IPS-20b (cell line): ENCODE data around the gene POU2F1.
A peak's percentile ranks its signal among the peaks of the same experiment; 100 is the strongest.

Experiments used
- H3K27ac ChIP-seq: one replicate; pipeline ENCODE4 v1.5.1; 2013; ENCODE audit warnings: low read length
- H3K27me3 ChIP-seq: 2 replicates; pipeline ENCODE4 v1.6.1; 2013; ENCODE audit warnings: mild to moderate bottlenecking, low read length, inconsistent platforms; ENCODE audit not compliant: insufficient read depth
- H3K36me3 ChIP-seq: 2 replicates; pipeline ENCODE4 v1.6.1; 2013; ENCODE audit warnings: low read depth, mild to moderate bottlenecking, inconsistent platforms, low read length, moderate library complexity; ENCODE audit not compliant: insufficient read depth
- H3K4me1 ChIP-seq: 2 replicates; pipeline ENCODE4 v1.6.1; 2013; ENCODE audit warnings: mild to moderate bottlenecking, control low read depth, inconsistent platforms, low read length, moderate library complexity; ENCODE audit not compliant: insufficient read depth
- H3K4me3 ChIP-seq: 2 replicates; pipeline ENCODE4 v1.5.1; 2013; ENCODE audit warnings: mild to moderate bottlenecking, low read length, inconsistent platforms
- H3K9ac ChIP-seq: 2 replicates; pipeline ENCODE4 v1.6.1; 2013; ENCODE audit warnings: low read depth, mild to moderate bottlenecking, inconsistent platforms, low read length, moderate library complexity
- H3K9me3 ChIP-seq: 2 replicates; pipeline ENCODE4 v1.6.1; 2013; ENCODE audit warnings: mild to moderate bottlenecking, low read depth, low read length, inconsistent platforms; ENCODE audit not compliant: insufficient read depth

The POU2F1 gene

GRCh38 chr1:167207940-167208623 lies 12.6 kb upstream of the POU2F1 start:
- no peaks in the 10 kb centered on the region for H3K36me3 ChIP-seq
- H3K4me1 ChIP-seq = peaks cover 9% of the 10 kb centered on the region
- no peak overlapping the region for H3K4me3 ChIP-seq
- H3K27ac ChIP-seq = no peak overlapping the region
- H3K9ac ChIP-seq = no peak overlapping the region
- H3K9me3 ChIP-seq = no peaks in the 10 kb centered on the region
- H3K27me3 ChIP-seq = no peaks in the 10 kb centered on the region

GRCh38 chr1:167208624-167208976 lies 12.1 kb upstream of the POU2F1 start:
- Histone ChIP-seq H3K4me3 (no peak overlapping the region), H3K27me3 (no peaks in the 10 kb centered on the region), H3K4me1 (peaks cover 9% of the 10 kb centered on the region), H3K27ac (no peak overlapping the region), H3K36me3 (no peaks in the 10 kb centered on the region), H3K9ac (no peak overlapping the region), H3K9me3 (no peaks in the 10 kb centered on the region)

GRCh38 chr1:167209044-167209443 lies 11.6 kb upstream of the POU2F1 start:
- H3K27me3 ChIP-seq = no peaks in the 10 kb centered on the region
- no peak overlapping the region for H3K27ac ChIP-seq
- no peak overlapping the region for H3K9ac ChIP-seq
- H3K4me1 ChIP-seq = peaks cover 9% of the 10 kb centered on the region
- H3K4me3 ChIP-seq = no peak overlapping the region
- H3K9me3 ChIP-seq = no peaks in the 10 kb centered on the region
- no peaks in the 10 kb centered on the region for H3K36me3 ChIP-seq

- H3K4me1 ChIP-seq = peaks cover 6% of the 10 kb centered on the region
- no peak overlapping the region for H3K27ac ChIP-seq
- no peak overlapping the region for H3K4me3 ChIP-seq
- no peaks in the 10 kb centered on the region for H3K27me3 ChIP-seq
- H3K9ac ChIP-seq = no peak overlapping the region
- H3K9me3 ChIP-seq = no peaks in the 10 kb centered on the region
- no peaks in the 10 kb centered on the region for H3K36me3 ChIP-seq
These were observed 9.6 kb upstream of the POU2F1 start for GRCh38 chr1:167210966-167211674.

- H3K9ac ChIP-seq = no peak overlapping the region
- H3K4me1 ChIP-seq = no peaks in the 10 kb centered on the region
- H3K36me3 ChIP-seq = no peaks in the 10 kb centered on the region
- H3K9me3 ChIP-seq = no peaks in the 10 kb centered on the region
- H3K27me3 ChIP-seq = no peaks in the 10 kb centered on the region
- no peak overlapping the region for H3K27ac ChIP-seq
- no peak overlapping the region for H3K4me3 ChIP-seq
These were observed 8.7 kb upstream of the POU2F1 start for GRCh38 chr1:167212025-167212424.

GRCh38 chr1:167216809-167217208 lies 3.9 kb upstream of the POU2F1 start:
- Histone ChIP-seq H3K9me3 (no peaks in the 10 kb centered on the region), H3K27me3 (no peaks in the 10 kb centered on the region), H3K36me3 (no peaks in the 10 kb centered on the region), H3K4me3 (no peak overlapping the region), H3K9ac (no peak overlapping the region), H3K27ac (no peak overlapping the region), H3K4me1 (peaks cover 8% of the 10 kb centered on the region; the same call in 1 of the 2 replicates)

GRCh38 chr1:167219194-167219593 lies 1.5 kb upstream of the POU2F1 start:
- peak overlapping the region; percentile 99 for H3K9ac ChIP-seq
- peak overlapping the region; percentile 100 for H3K27ac ChIP-seq
- peak overlapping the region; percentile 87 for H3K4me3 ChIP-seq
- H3K4me1 ChIP-seq = peaks cover 25% of the 10 kb centered on the region; the same call in 1 of the 2 replicates
- no peaks in the 10 kb centered on the region for H3K36me3 ChIP-seq
- no peaks in the 10 kb centered on the region for H3K27me3 ChIP-seq
- H3K9me3 ChIP-seq = no peaks in the 10 kb centered on the region

GRCh38 chr1:167219646-167220536 lies 795 bp upstream of the POU2F1 start:
- Histone ChIP-seq H3K9ac (peak overlapping the region; percentile 99), H3K4me3 (peak overlapping the region; percentile 87), H3K4me1 (peaks cover 25% of the 10 kb centered on the region; the same call in 1 of the 2 replicates), H3K36me3 (no peaks in the 10 kb centered on the region), H3K27me3 (no peaks in the 10 kb centered on the region), H3K27ac (peak overlapping the region; percentile 100), H3K9me3 (no peaks in the 10 kb centered on the region)

- H3K4me1 ChIP-seq = peaks cover 38% of the 10 kb centered on the region
- no peaks in the 10 kb centered on the region for H3K9me3 ChIP-seq
- peak overlapping the region; percentile 91; the same call in 1 of the 2 replicates for H3K9ac ChIP-seq
- H3K27me3 ChIP-seq = no peaks in the 10 kb centered on the region
- peak overlapping the region; percentile 67 for H3K27ac ChIP-seq
- H3K36me3 ChIP-seq = no peaks in the 10 kb centered on the region
- peak overlapping the region; percentile 73; the same call in 1 of the 2 replicates for H3K4me3 ChIP-seq
These were observed 546 bp downstream of the POU2F1 start for GRCh38 chr1:167221126-167221737.

- no peaks in the 10 kb centered on the region for H3K27me3 ChIP-seq
- H3K27ac ChIP-seq = peak overlapping the region; percentile 77
- no peaks in the 10 kb centered on the region for H3K36me3 ChIP-seq
- no peaks in the 10 kb centered on the region for H3K9me3 ChIP-seq
- H3K4me3 ChIP-seq = peak overlapping the region; percentile 73
- H3K4me1 ChIP-seq = peaks cover 44% of the 10 kb centered on the region
- H3K9ac ChIP-seq = peak overlapping the region; percentile 89
These were observed 1.3 kb downstream of the POU2F1 start for GRCh38 chr1:167221738-167222610.
